CD4-positive, alpha-beta T cell (primary cell): ENCODE results near the gene TEKTIP1. TPM values are rescaled to one million over a fixed set of nuclear protein-coding genes. Genes with fewer than 3 reads are reported as not detected.
A peak's percentile ranks its signal among the peaks of the same experiment; 100 is the strongest.

ENCODE experiments used
- ATAC-seq: fragments of 200-7000 bp; cut with Tn5 transposase; one replicate; pipeline ENCODE4 v1.10.0; 2022; ENCODE audit warnings: mild to moderate bottlenecking; ENCODE audit not compliant: poor library complexity
- CTCF ChIA-PET: fragments of 350-600 bp; sonication (Branson Sonifier 250); formaldehyde crosslinking; loops from one replicate; lab custom pipeline; 2021; ENCODE audit warnings: antibody characterized with exemption, inconsistent platforms; lab: Charles Lee
- POLR2A ChIA-PET: fragments of 350-600 bp; sonication (Branson Sonifier 250); formaldehyde crosslinking; loops from one replicate; lab custom pipeline; 2021; ENCODE audit warnings: antibody characterized with exemption, inconsistent platforms; lab: Charles Lee
- DNase-seq, 14 experiments: peaks; one replicate each; pipeline ENCODE4 v3.0.0-alpha.2; 2013 to 2020; ENCODE audit warnings: mixed read lengths in 2 of 14
- H3K27ac ChIP-seq, 2 donors: one replicate each; pipeline versions ENCODE4 v1.5.1 to v1.7.0; 2013; ENCODE audit warnings: low read length in 2 of 2, low read depth in 1 of 2, mild to moderate bottlenecking in 1 of 2
- H3K27me3 ChIP-seq, 2 experiments: 1 replicate in 1 of 2; 2 replicates in 1 of 2; pipeline versions ENCODE4 v1.6.1 to v1.7.0; 2013; ENCODE audit warnings: low read length in 2 of 2, control low read depth in 1 of 2, mild to moderate bottlenecking in 1 of 2, moderate library complexity in 1 of 2; ENCODE audit not compliant: insufficient read depth in 2 of 2, control insufficient read depth in 1 of 2
- H3K36me3 ChIP-seq: one replicate; pipeline ENCODE4 v1.6.1; 2013; ENCODE audit warnings: low read length, control low read depth; ENCODE audit not compliant: insufficient read depth
- H3K4me1 ChIP-seq: one replicate; pipeline ENCODE4 v1.6.1; 2013; ENCODE audit warnings: low read length, control low read depth; ENCODE audit not compliant: insufficient read depth
- H3K4me3 ChIP-seq: one replicate; pipeline ENCODE4 v1.5.1; 2013; ENCODE audit warnings: mild to moderate bottlenecking, low read length, moderate library complexity
- H3K9me3 ChIP-seq, 2 experiments: 1 replicate in 1 of 2; 2 replicates in 1 of 2; pipeline versions ENCODE4 v1.6.1 to v1.7.0; 2013; ENCODE audit warnings: low read length in 2 of 2, mild to moderate bottlenecking in 2 of 2, control low read depth in 1 of 2, moderate library complexity in 1 of 2; ENCODE audit not compliant: control insufficient read depth in 1 of 2, insufficient read depth in 1 of 2
- H3K27ac Mint-ChIP-seq: one replicate; pipeline ENCODE4 v1.8.0; 2020; ENCODE audit warnings: mixed read lengths
- H3K27me3 Mint-ChIP-seq: one replicate; pipeline ENCODE4 v1.8.0; 2021; ENCODE audit warnings: mixed read lengths
- H3K36me3 Mint-ChIP-seq: one replicate; pipeline ENCODE4 v1.8.0; 2021; ENCODE audit warnings: low read depth, mixed read lengths
- H3K4me1 Mint-ChIP-seq: one replicate; pipeline ENCODE4 v1.8.0; 2021; ENCODE audit warnings: low read depth, mixed read lengths
- H3K4me3 Mint-ChIP-seq: one replicate; pipeline ENCODE4 v1.8.0; 2020; ENCODE audit warnings: mild to moderate bottlenecking, mixed read lengths
- H3K9me3 Mint-ChIP-seq: one replicate; pipeline ENCODE4 v1.8.0; 2020; ENCODE audit warnings: mixed read lengths
- CTCF ChIP-seq: fragments of 200-600 bp; IDR thresholded peaks from one replicate; pipeline ENCODE4 v1.8.0; 2022; ENCODE audit warnings: antibody characterized with exemption, mild to moderate bottlenecking
- intact Hi-C, 2 experiments: fragments of 100-400 bp; cut with DNase I in 1 of 2; cut with micrococcal nuclease in 1 of 2; formaldehyde crosslinking; loops; one replicate each; pipeline versions ENCODE4 v1.15.1 to v1.9.0; 2023 to 2025; cut with DNase I, micrococcal nuclease
- total RNA-seq, 174 experiments: library from RNA in 2 of 174; stranded (reverse) in 2 of 174; gene quantifications; one replicate each; pipeline ENCODE4 v1.2.3 and lab custom pipeline; 2021 to 2026

TEKTIP1 gene
- total RNA-seq, 2 experiments from 2014 or later, result 5.7 to 6.0 TPM

- CTCF ChIA-PET, result no interaction called here
These were observed 763 bp downstream of the TEKTIP1 start for GRCh38 chr19:3539756-3540118.

GRCh38 chr19:3543150-3544057, 4.4 kb downstream of the TEKTIP1 start:
- Histone ChIP-seq H3K4me1 (peaks cover 18% of the 10 kb centered on the region), H3K9me3 (peaks cover 0 to 10% of the 10 kb centered on the region in 2 experiments), H3K27me3 (no peaks in the 10 kb centered on the region), H3K4me3 (no peak overlapping the region), H3K27ac (no peak overlapping the region), H3K36me3 (peaks cover 36% of the 10 kb centered on the region)
- ATAC-seq (no peak), DNase-seq (peak in 1 of 14 experiments; percentile 39)
- ChIA-PET CTCF (no interaction called here), POLR2A (interaction anchor here (2.7 kb wide), 1 partner anchor 11 kb away, joined by 19 read pairs; no protein-coding TSS in a partner anchor)
- Mint-ChIP-seq H3K4me3 (no peak overlapping the region), H3K36me3 (peaks cover 26% of the 10 kb centered on the region), H3K27ac (no peak overlapping the region), H3K4me1 (peaks cover 11% of the 10 kb centered on the region), H3K9me3 (no peaks in the 10 kb centered on the region), H3K27me3 (no peaks in the 10 kb centered on the region)
- no peak for TF ChIP-seq CTCF
- intact Hi-C loops, result loop anchor here (2.0 kb wide), 2 partner anchors 75 to 163 kb away; no protein-coding TSS in a partner anchor

More at GRCh38 chr19:3539756-3540118, 763 bp downstream of the TEKTIP1 start:
- no peaks in the 10 kb centered on the region for H3K9me3 Mint-ChIP-seq
- ATAC-seq (no peak), DNase-seq (no peak)
- H3K4me1 Mint-ChIP-seq, result no peaks in the 10 kb centered on the region
- Histone ChIP-seq H3K27me3 (no peaks in the 10 kb centered on the region), H3K4me3 (no peak overlapping the region), H3K27ac (no peak overlapping the region), H3K36me3 (peaks cover 23% of the 10 kb centered on the region), H3K4me1 (peaks cover 3% of the 10 kb centered on the region), H3K9me3 (peaks cover 0 to 10% of the 10 kb centered on the region in 2 experiments)
- H3K27me3 Mint-ChIP-seq, result no peaks in the 10 kb centered on the region
- POLR2A ChIA-PET, result interaction anchor here (1.2 kb wide), 1 partner anchor 14 kb away, joined by 3 read pairs; no protein-coding TSS in a partner anchor
- no peak overlapping the region for H3K4me3 Mint-ChIP-seq
- H3K27ac Mint-ChIP-seq, result peak overlapping the region; percentile 55
- intact Hi-C loops, result no loop called here
- peaks cover 35% of the 10 kb centered on the region for H3K36me3 Mint-ChIP-seq
- no peak for TF ChIP-seq CTCF

GRCh38 chr19:3544058-3544376, 5.0 kb downstream of the TEKTIP1 start:
- ChIA-PET CTCF (interaction anchor here (1.1 kb wide), 1 partner anchor 30 kb away, joined by 3 read pairs; no protein-coding TSS in a partner anchor), POLR2A (interaction anchor here (2.7 to 3.7 kb wide), 2 partner anchors 10 to 13 kb away, joined by 19 to 21 read pairs; partner anchors contain the start of gene MFSD12)
- no peak overlapping the region for H3K4me3 ChIP-seq
- intact Hi-C loops, result loop anchor here (2.0 kb wide), 2 partner anchors 75 to 163 kb away; no protein-coding TSS in a partner anchor
- peaks cover 11% of the 10 kb centered on the region for H3K4me1 Mint-ChIP-seq
- H3K36me3 ChIP-seq, result peaks cover 41% of the 10 kb centered on the region
- no peak overlapping the region for H3K27ac ChIP-seq
- H3K9me3 Mint-ChIP-seq, result no peaks in the 10 kb centered on the region
- no peak overlapping the region for H3K27ac Mint-ChIP-seq
- no peak for ATAC-seq
- H3K27me3 ChIP-seq, result no peaks in the 10 kb centered on the region
- H3K4me3 Mint-ChIP-seq, result no peak overlapping the region
- no peaks in the 10 kb centered on the region for H3K27me3 Mint-ChIP-seq
- peaks cover 0 to 6% of the 10 kb centered on the region in 2 experiments for H3K9me3 ChIP-seq
- H3K36me3 Mint-ChIP-seq, result peaks cover 29% of the 10 kb centered on the region
- DNase-seq, result peak in 1 of 14 experiments; percentile 32
- TF ChIP-seq CTCF, result no peak
- H3K4me1 ChIP-seq, result peaks cover 21% of the 10 kb centered on the region
